Esophagus squamous epithelium (tissue), 5 donors: Measurements from ENCODE around the gene SNX32. TPM values are rescaled to one million over a fixed set of nuclear protein-coding genes. Genes with fewer than 3 reads are reported as not detected.

ENCODE experiments used
- DNase-seq: peaks from one replicate; lab custom pipeline; 2025; lab: John Stamatoyannopoulos, UW
- H3K27ac ChIP-seq, 4 donors: fragments of 200-600 bp; sonication (generic); one replicate each; pipeline ENCODE4 v1.5.1; 2016 to 2019; ENCODE audit warnings: mild to moderate bottlenecking in 1 of 4
- H3K27me3 ChIP-seq, 4 donors: fragments of 200-600 bp; sonication (generic); 1 replicate in 3 of 4; 2 replicates in 1 of 4; pipeline versions ENCODE4 v1.5.1 to v1.6.0; 2017 to 2021; ENCODE audit warnings: antibody characterized with exemption in 1 of 4
- H3K36me3 ChIP-seq, 3 donors: fragments of 200-600 bp; sonication (generic); one replicate each; pipeline ENCODE4 v1.5.1; 2016 to 2019
- H3K4me1 ChIP-seq, 3 donors: fragments of 200-600 bp; sonication (generic); one replicate each; pipeline ENCODE4 v1.5.1; 2017 to 2019
- H3K4me3 ChIP-seq, 4 donors: fragments of 200-600 bp; sonication (generic); 1 replicate in 3 of 4; 2 replicates in 1 of 4; pipeline ENCODE4 v1.5.1; 2016 to 2019; ENCODE audit warnings: mild to moderate bottlenecking in 2 of 4, moderate library complexity in 1 of 4
- H3K9me3 ChIP-seq, 3 donors: fragments of 200-600 bp; sonication (generic); one replicate each; pipeline ENCODE4 v1.5.1; 2016 to 2019
- CTCF ChIP-seq, 6 experiments: fragments of 450-650 bp in 4 of 6; fragments of 200-600 bp in 2 of 6; sonication (generic) in 2 of 6; IDR thresholded peaks; one replicate each; pipeline ENCODE4 v1.5.1; 2016 to 2019; ENCODE audit warnings: antibody characterized with exemption in 6 of 6, mild to moderate bottlenecking in 4 of 6, moderate library complexity in 4 of 6
- POLR2A ChIP-seq, 4 donors: fragments of 450-650 bp; IDR thresholded peaks; one replicate each; pipeline ENCODE4 v1.6.1; 2017; ENCODE audit warnings: antibody characterized with exemption in 4 of 4, mild to moderate bottlenecking in 4 of 4, moderate library complexity in 3 of 4
- WGBS, 2 donors: methylation state at CpG; one replicate each; pipeline ENCODE4 v1.1.5; 2018; 5-methylcytosine and 5-hydroxymethylcytosine counted together
- intact Hi-C: fragments of 100-400 bp; cut with DNase I; formaldehyde crosslinking; loops from one replicate; pipeline ENCODE4 v1.15.0; 2022
- total RNA-seq, 4 donors: library from RNA; depleted of rRNA; stranded (reverse); fragments of >200 nt; gene quantifications; one replicate each; pipeline ENCODE4 v1.1.0, GENCODE V29; 2016
- donor health status: DM: yes; HTN: yes; CAD: no.

The SNX32 gene
- total RNA-seq, 4 donors from 2014 or later = 0.38 TPM; not detected in 3

GRCh38 chr11:65894034-65894591 is 60.4 kb downstream of the SNX32 start:
- 58 to 83% methylated on average over 6 to 11 of the region's 16 CpGs for WGBS, 2 donors
- intact Hi-C loops = no loop called here
- H3K27ac ChIP-seq = peak overlapping the region; percentile 68 to 98 (median 97)
- peaks cover 0 to 23% (median 0%) of the 10 kb centered on the region in 3 donors for H3K36me3 ChIP-seq
- no peaks in the 10 kb centered on the region for H3K9me3 ChIP-seq
- peaks cover 45 to 76% (median 45%) of the 10 kb centered on the region in 3 donors for H3K4me1 ChIP-seq
- no peak for DNase-seq
- H3K4me3 ChIP-seq = peak overlapping the region in 3 of 4 donors; percentile 11 to 54 (median 15)
- H3K27me3 ChIP-seq = peaks cover 0 to 2% (median 0%) of the 10 kb centered on the region in 4 donors
- TF ChIP-seq CTCF (IDR thresholded peaks at IDR 0.05) = no peak
- TF ChIP-seq POLR2A (IDR thresholded peaks at IDR 0.05) = peak in 1 of 4 donors; percentile 33

- H3K27me3 ChIP-seq = peaks cover 0 to 11% (median 0%) of the 10 kb centered on the region in 4 donors
- intact Hi-C loops = no loop called here
- WGBS, 2 donors = 74 to 75% methylated on average over 5 of the region's 5 CpGs
- peaks cover 0 to 23% (median 0%) of the 10 kb centered on the region in 3 donors for H3K36me3 ChIP-seq
- no peak overlapping the region for H3K4me3 ChIP-seq
- no peak for TF ChIP-seq CTCF (IDR thresholded peaks at IDR 0.05)
- TF ChIP-seq POLR2A (IDR thresholded peaks at IDR 0.05) = no peak
- H3K27ac ChIP-seq = no peak overlapping the region
- H3K4me1 ChIP-seq = peaks cover 39 to 76% (median 41%) of the 10 kb centered on the region in 3 donors
- no peaks in the 10 kb centered on the region for H3K9me3 ChIP-seq
- DNase-seq = no peak
Observed at GRCh38 chr11:65895482-65895981, 61.8 kb downstream of the SNX32 start.

GRCh38 chr11:65896034-65896999 is 62.6 kb downstream of the SNX32 start:
- 80 to 91% methylated on average over 7 to 8 of the region's 14 CpGs for WGBS, 2 donors

GRCh38 chr11:65897020-65897471 is 63.3 kb downstream of the SNX32 start:
- Histone ChIP-seq H3K4me1 (peaks cover 29 to 74% (median 31%) of the 10 kb centered on the region in 3 donors), H3K9me3 (no peaks in the 10 kb centered on the region), H3K36me3 (peaks cover 0 to 22% (median 0%) of the 10 kb centered on the region in 3 donors), H3K4me3 (no peak overlapping the region), H3K27ac (no peak overlapping the region), H3K27me3 (peaks cover 0 to 11% (median 0%) of the 10 kb centered on the region in 4 donors)
- TF ChIP-seq POLR2A (IDR thresholded peaks at IDR 0.05) = no peak
- TF ChIP-seq CTCF (IDR thresholded peaks at IDR 0.05) = no peak
- WGBS, 2 donors = 53 to 67% methylated on average over 1 to 4 of the region's 4 CpGs
- no peak for DNase-seq
- intact Hi-C loops = no loop called here

More at GRCh38 chr11:65896034-65896999, 62.6 kb downstream of the SNX32 start:
- Histone ChIP-seq H3K9me3 (no peaks in the 10 kb centered on the region), H3K4me3 (no peak overlapping the region), H3K36me3 (peaks cover 0 to 23% (median 0%) of the 10 kb centered on the region in 3 donors), H3K4me1 (peaks cover 36 to 75% (median 38%) of the 10 kb centered on the region in 3 donors), H3K27me3 (peaks cover 0 to 11% (median 0%) of the 10 kb centered on the region in 4 donors), H3K27ac (no peak overlapping the region)
- no peak for DNase-seq
- TF ChIP-seq POLR2A (IDR thresholded peaks at IDR 0.05) (no peak), CTCF (IDR thresholded peaks at IDR 0.05) (no peak)
- intact Hi-C loops = no loop called here
